ENCODE results near the gene ANKLE2.

ANKLE2 gene

DNA sequence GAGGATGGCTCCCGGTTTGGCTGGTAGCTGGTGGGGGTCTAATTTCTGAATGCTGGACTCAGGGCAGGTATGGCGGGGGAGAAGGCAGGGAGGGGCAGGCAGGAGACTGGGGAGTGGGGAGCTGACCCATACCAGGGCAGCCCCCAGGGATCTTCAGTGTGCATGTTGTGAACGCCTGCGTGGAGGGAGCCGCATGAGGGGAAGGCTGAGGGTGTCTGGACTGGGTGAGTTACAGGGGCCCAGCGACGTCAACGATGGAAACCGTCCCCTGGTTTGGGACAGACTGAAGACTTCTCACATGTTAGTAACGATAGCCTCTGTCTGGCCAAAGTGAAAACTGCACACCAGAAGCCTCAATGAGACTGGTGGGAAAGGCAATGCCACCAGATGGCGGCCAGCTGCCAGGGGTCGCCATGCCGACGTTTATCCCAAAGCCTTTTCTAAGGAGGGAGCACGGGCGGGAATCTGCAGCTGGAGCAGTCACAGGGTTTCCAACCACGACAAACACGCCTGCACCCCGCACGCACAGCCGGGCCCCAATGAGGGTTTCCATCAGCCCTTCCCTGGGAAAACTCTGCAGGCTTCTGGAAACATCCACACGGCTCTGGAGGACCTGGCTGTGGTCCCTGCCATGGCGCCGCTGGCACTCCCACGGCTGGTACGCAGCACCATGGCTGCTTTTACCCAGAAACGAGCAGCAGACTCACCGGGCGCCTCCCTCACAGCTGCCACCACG, 37.0 kb downstream of the ANKLE2 start:
- peaks cover 3% of the 10 kb centered on the region; the same call in 1 of the 2 replicates for H4K20me1 ChIP-seq (ENCODE audit: low read depth, low read length)
- 0 out of 2 replicates have a peak, but pooled peaks cover 3% of the 10 kb centered on the region for H3K79me2 ChIP-seq (ENCODE audit: insufficient read depth, low read length)
- no peaks in the 10 kb centered on the region for H3K9me3 ChIP-seq (ENCODE audit: insufficient read depth, low read length)
- H3F3A ChIP-seq (ENCODE audit: insufficient read depth), result peaks cover 32% of the 10 kb centered on the region
- no peaks in the 10 kb centered on the region for H3K9me2 ChIP-seq (replicated peaks; ENCODE audit: insufficient read depth, low read length)
- H3K27me3 ChIP-seq (ENCODE audit: low read length), result no peaks in the 10 kb centered on the region
- TF ChIP-seq, protein P1, sequence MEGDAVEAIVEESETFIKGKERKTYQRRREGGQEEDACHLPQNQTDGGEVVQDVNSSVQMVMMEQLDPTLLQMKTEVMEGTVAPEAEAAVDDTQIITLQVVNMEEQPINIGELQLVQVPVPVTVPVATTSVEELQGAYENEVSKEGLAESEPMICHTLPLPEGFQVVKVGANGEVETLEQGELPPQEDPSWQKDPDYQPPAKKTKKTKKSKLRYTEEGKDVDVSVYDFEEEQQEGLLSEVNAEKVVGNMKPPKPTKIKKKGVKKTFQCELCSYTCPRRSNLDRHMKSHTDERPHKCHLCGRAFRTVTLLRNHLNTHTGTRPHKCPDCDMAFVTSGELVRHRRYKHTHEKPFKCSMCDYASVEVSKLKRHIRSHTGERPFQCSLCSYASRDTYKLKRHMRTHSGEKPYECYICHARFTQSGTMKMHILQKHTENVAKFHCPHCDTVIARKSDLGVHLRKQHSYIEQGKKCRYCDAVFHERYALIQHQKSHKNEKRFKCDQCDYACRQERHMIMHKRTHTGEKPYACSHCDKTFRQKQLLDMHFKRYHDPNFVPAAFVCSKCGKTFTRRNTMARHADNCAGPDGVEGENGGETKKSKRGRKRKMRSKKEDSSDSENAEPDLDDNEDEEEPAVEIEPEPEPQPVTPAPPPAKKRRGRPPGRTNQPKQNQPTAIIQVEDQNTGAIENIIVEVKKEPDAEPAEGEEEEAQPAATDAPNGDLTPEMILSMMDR (IDR thresholded peaks at IDR 0.05; ENCODE audit: insufficient read depth, low read length, poor library complexity, severe bottlenecking), result no peak
- TF ChIP-seq EZH2phosphoT487 (conservative IDR thresholded peaks at IDR 0.05; ENCODE audit: low read length), result no peak
- peaks cover 20% of the 10 kb centered on the region for H3K36me3 ChIP-seq (ENCODE audit: low read length)
- H3K4me3 ChIP-seq (ENCODE audit: insufficient read depth, low read length, poor library complexity, severe bottlenecking), result no peak overlapping the region
- H3K4me2 ChIP-seq (ENCODE audit: low read depth, low read length, poor library complexity, severe bottlenecking), result no peak overlapping the region
- no peak overlapping the region for H3K9ac ChIP-seq (ENCODE audit: low read length)
- no peak overlapping the region for H3K27ac ChIP-seq (ENCODE audit: low read depth, low read length)
- no peak overlapping the region for H2AFZ ChIP-seq (ENCODE audit: low read depth, low read length, severe bottlenecking)

DNA sequence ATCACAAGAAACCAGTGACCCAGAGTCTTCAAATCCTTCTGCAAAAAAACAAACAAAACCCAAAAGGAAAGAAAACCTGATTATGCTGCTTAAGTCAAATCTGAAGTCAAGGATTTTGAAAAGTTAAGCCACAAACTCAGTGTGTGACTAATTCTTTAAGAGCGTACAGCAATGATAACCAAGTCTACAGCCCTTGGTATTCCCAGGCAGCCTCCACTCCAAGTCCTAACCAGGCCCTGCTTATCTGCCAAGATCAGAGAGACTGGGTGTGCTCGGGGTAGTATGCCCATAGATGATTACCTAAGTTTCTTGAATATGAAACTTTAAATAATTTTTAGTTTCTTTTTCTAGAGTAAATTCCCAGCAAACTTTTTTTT, 37.9 kb downstream of the ANKLE2 start:
- no peaks in the 10 kb centered on the region for H3K9me2 ChIP-seq (replicated peaks; ENCODE audit: insufficient read depth, low read length)
- no peak overlapping the region for H3K4me3 ChIP-seq (ENCODE audit: insufficient read depth, low read length, poor library complexity, severe bottlenecking)
- H3K9me3 ChIP-seq (ENCODE audit: insufficient read depth, low read length), result no peaks in the 10 kb centered on the region
- no peak overlapping the region for H3K4me2 ChIP-seq (ENCODE audit: low read depth, low read length, poor library complexity, severe bottlenecking)
- no peak overlapping the region for H3K27ac ChIP-seq (ENCODE audit: low read depth, low read length)
- peaks cover 20% of the 10 kb centered on the region for H3K36me3 ChIP-seq (ENCODE audit: low read length)
- peaks cover 3% of the 10 kb centered on the region; the same call in 1 of the 2 replicates for H4K20me1 ChIP-seq (ENCODE audit: low read depth, low read length)
- no peak overlapping the region for H2AFZ ChIP-seq (ENCODE audit: low read depth, low read length, severe bottlenecking)
- no peaks in the 10 kb centered on the region for H3K27me3 ChIP-seq (ENCODE audit: low read length)
- H3F3A ChIP-seq (ENCODE audit: insufficient read depth), result peaks cover 31% of the 10 kb centered on the region
- TF ChIP-seq EZH2phosphoT487 (conservative IDR thresholded peaks at IDR 0.05; ENCODE audit: low read length), result no peak
- TF ChIP-seq, protein P1 (IDR thresholded peaks at IDR 0.05; ENCODE audit: insufficient read depth, low read length, poor library complexity, severe bottlenecking), result no peak
- H3K79me2 ChIP-seq (ENCODE audit: insufficient read depth, low read length), result peaks cover 3% of the 10 kb centered on the region; the same call in 1 of the 2 replicates
- no peak overlapping the region for H3K9ac ChIP-seq (ENCODE audit: low read length)

- H3K36me3 ChIP-seq (ENCODE audit: low read length), result peaks cover 20% of the 10 kb centered on the region
Observed at GRCh38 chr12:132723015-132723763, 38.4 kb downstream of the ANKLE2 start.

More at GRCh38 chr12:132723015-132723763, 38.4 kb downstream of the ANKLE2 start:
- Histone ChIP-seq H3K9me3 (ENCODE audit: insufficient read depth, low read length) (no peaks in the 10 kb centered on the region), H4K20me1 (ENCODE audit: low read depth, low read length) (peaks cover 3% of the 10 kb centered on the region; the same call in 1 of the 2 replicates), H3K4me3 (ENCODE audit: insufficient read depth, low read length, poor library complexity, severe bottlenecking) (no peak overlapping the region), H2AFZ (ENCODE audit: low read depth, low read length, severe bottlenecking) (no peak overlapping the region), H3F3A (ENCODE audit: insufficient read depth) (peaks cover 31% of the 10 kb centered on the region), H3K4me2 (ENCODE audit: low read depth, low read length, poor library complexity, severe bottlenecking) (no peak overlapping the region), H3K27me3 (ENCODE audit: low read length) (no peaks in the 10 kb centered on the region), H3K9me2 (replicated peaks; ENCODE audit: insufficient read depth, low read length) (no peaks in the 10 kb centered on the region), H3K9ac (ENCODE audit: low read length) (no peak overlapping the region), H3K79me2 (ENCODE audit: insufficient read depth, low read length) (peaks cover 3% of the 10 kb centered on the region; the same call in 1 of the 2 replicates), H3K27ac (ENCODE audit: low read depth, low read length) (no peak overlapping the region)
- TF ChIP-seq EZH2phosphoT487 (conservative IDR thresholded peaks at IDR 0.05; ENCODE audit: low read length), result no peak
- TF ChIP-seq, protein P1 (IDR thresholded peaks at IDR 0.05; ENCODE audit: insufficient read depth, low read length, poor library complexity, severe bottlenecking), result no peak

All from SU-DHL-6 (cell line).